Suprapubic skin (tissue), 4 donors: ENCODE measurements around the gene P2RY8. TPM values are rescaled to one million over a fixed set of nuclear protein-coding genes. Genes with fewer than 3 reads are reported as not detected.
A peak's percentile ranks its signal among the peaks of the same experiment; 100 is the strongest.
"Not testable (repeated sequence)": the region's sequence is repeated elsewhere in the genome, so short reads cannot be mapped to it uniquely, and the experiment has no call there.

Source experiments
- DNase-seq, 2 donors: peaks; one replicate each; pipeline ENCODE4 v3.0.0-alpha.2; 2019; ENCODE audit warnings: low spot score in 2 of 2
- H3K27ac ChIP-seq: fragments of 200-600 bp; sonication (generic); one replicate; pipeline ENCODE4 v1.5.1; 2019
- H3K27me3 ChIP-seq: fragments of 200-600 bp; sonication (generic); one replicate; pipeline ENCODE4 v1.5.1; 2019
- H3K36me3 ChIP-seq: fragments of 200-600 bp; sonication (generic); one replicate; pipeline ENCODE4 v1.5.1; 2019
- H3K4me1 ChIP-seq: fragments of 200-600 bp; sonication (generic); one replicate; pipeline ENCODE4 v1.5.1; 2019
- H3K4me3 ChIP-seq: fragments of 200-600 bp; sonication (generic); one replicate; pipeline ENCODE4 v1.5.1; 2019; ENCODE audit warnings: mild to moderate bottlenecking
- H3K9me3 ChIP-seq: fragments of 200-600 bp; sonication (generic); one replicate; pipeline ENCODE4 v1.5.1; 2019
- EP300 ChIP-seq: sonication (generic); formaldehyde crosslinking; IDR thresholded peaks from one replicate; pipeline ENCODE4 v1.6.1; 2017; ENCODE audit warnings: antibody characterized with exemption
- POLR2A ChIP-seq, 2 donors: fragments of 450-650 bp; IDR thresholded peaks; one replicate each; pipeline ENCODE4 v1.6.1; 2017; ENCODE audit warnings: antibody characterized with exemption in 2 of 2, mild to moderate bottlenecking in 2 of 2, moderate library complexity in 2 of 2
- POLR2AphosphoS5 ChIP-seq, 3 donors: sonication (generic); formaldehyde crosslinking; IDR thresholded peaks; one replicate each; pipeline ENCODE4 v1.6.1; 2017; ENCODE audit warnings: antibody characterized with exemption in 3 of 3
- WGBS: methylation state at CpG from one replicate; pipeline ENCODE4 v1.1.5; 2018; 5-methylcytosine and 5-hydroxymethylcytosine counted together
- total RNA-seq, 4 donors: library from RNA; depleted of rRNA; stranded (reverse); fragments of >200 nt; gene quantifications; one replicate each; pipeline ENCODE4 v1.1.0, GENCODE V29; 2016
- TF ChIP-seq, protein P1 (sequence below), 2 donors: fragments of 200-600 bp in 1 of 2; fragments of 450-650 bp in 1 of 2; sonication (generic) in 1 of 2; IDR thresholded peaks; one replicate each; pipeline ENCODE4 v1.5.1; 2016 to 2019; ENCODE audit warnings: antibody characterized with exemption in 2 of 2, mild to moderate bottlenecking in 1 of 2, moderate library complexity in 1 of 2

Gene P2RY8
- total RNA-seq, 4 donors from 2014 or later: 0.25 TPM; not detected in 3

DNA sequence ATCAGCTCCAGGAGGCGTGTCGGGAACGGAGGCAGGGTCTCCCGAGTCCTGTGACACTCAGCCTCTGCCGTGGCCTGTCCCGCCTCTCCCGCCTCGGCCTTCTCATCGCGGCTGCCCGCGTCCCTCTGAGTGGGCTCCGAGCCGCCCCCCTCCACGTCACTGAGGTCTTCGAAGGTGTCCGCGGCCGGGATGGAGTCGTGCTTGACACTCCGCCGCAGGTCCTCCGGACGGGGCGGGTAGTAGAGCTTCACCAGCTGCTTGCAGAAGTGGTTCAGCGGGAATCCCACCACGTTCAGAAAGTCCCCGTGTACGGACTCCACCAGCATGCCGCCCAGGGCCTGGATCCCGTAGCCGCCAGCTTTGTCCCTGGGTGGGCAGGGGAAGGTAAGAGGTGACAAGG is 109.2 kb downstream of the P2RY8 start:
- Histone ChIP-seq H3K27ac (no peak overlapping the region), H3K27me3 (no peaks in the 10 kb centered on the region), H3K4me3 (no peak overlapping the region), H3K36me3 (peaks cover 35% of the 10 kb centered on the region), H3K9me3 (no peaks in the 10 kb centered on the region), H3K4me1 (no peaks in the 10 kb centered on the region)
- DNase-seq: peak in 1 of 2 donors; percentile 59
- 93% methylated on average over 28 of the region's 32 CpGs for WGBS
- no peak for TF ChIP-seq EP300
- TF ChIP-seq POLR2A (IDR thresholded peaks at IDR 0.05): no peak
- TF ChIP-seq, protein P1, sequence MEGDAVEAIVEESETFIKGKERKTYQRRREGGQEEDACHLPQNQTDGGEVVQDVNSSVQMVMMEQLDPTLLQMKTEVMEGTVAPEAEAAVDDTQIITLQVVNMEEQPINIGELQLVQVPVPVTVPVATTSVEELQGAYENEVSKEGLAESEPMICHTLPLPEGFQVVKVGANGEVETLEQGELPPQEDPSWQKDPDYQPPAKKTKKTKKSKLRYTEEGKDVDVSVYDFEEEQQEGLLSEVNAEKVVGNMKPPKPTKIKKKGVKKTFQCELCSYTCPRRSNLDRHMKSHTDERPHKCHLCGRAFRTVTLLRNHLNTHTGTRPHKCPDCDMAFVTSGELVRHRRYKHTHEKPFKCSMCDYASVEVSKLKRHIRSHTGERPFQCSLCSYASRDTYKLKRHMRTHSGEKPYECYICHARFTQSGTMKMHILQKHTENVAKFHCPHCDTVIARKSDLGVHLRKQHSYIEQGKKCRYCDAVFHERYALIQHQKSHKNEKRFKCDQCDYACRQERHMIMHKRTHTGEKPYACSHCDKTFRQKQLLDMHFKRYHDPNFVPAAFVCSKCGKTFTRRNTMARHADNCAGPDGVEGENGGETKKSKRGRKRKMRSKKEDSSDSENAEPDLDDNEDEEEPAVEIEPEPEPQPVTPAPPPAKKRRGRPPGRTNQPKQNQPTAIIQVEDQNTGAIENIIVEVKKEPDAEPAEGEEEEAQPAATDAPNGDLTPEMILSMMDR (IDR thresholded peaks at IDR 0.05): no peak
- TF ChIP-seq POLR2AphosphoS5 (IDR thresholded peaks at IDR 0.05): no peak

DNA sequence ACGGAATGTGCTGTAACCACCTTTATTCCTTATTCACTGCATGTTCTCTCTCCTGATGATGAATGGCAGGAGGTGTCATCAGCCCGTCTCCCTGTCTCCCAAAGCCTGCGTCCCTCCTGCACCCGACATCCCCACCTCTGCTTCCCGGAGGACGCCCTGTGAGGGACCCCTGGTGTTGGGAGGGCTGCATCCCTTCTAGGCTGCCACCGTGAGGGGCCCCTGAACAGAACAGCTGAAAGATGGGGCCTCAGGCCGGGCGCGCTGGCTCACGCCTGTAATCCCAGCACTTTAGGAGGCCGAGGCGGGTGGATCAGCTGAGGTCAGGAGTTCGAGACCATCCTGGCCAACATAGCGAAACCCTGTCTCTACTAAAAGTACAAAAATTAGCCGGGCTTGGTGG is 110.7 kb downstream of the P2RY8 start:
- H3K4me3 ChIP-seq, H3K27me3 ChIP-seq, H3K27ac ChIP-seq, H3K4me1 ChIP-seq, H3K9me3 ChIP-seq: not testable (repeated sequence)
- H3K36me3 ChIP-seq: peaks cover 41% of the 10 kb centered on the region
- WGBS: 88% methylated on average over 11 of the region's 16 CpGs
- peak in 1 of 2 donors; percentile 56 for DNase-seq

DNA sequence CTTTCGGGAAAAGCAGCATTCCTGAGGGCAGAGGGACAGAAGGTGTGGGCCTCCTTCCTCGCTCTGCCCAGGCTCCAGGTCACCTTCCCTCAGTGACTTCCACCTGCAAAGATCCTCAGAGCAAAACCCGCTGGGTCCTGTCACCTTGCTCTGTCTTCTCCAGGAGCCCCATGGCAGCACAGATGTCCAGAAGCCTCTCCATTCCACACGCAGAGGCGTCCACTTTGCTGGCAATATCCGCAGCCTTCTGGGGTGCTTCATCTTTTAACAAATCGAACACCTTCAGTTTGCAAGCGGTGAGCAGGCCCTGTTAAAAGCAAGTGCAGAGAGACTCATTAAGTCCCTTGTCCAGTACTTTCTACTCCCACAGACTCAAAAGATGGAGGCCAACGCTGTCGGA is 111.6 kb downstream of the P2RY8 start:
- Histone ChIP-seq H3K9me3 (no peaks in the 10 kb centered on the region), H3K27me3 (no peaks in the 10 kb centered on the region), H3K4me1 (no peaks in the 10 kb centered on the region), H3K27ac (no peak overlapping the region), H3K4me3 (no peak overlapping the region), H3K36me3 (peaks cover 48% of the 10 kb centered on the region)
- WGBS: 77% methylated on average over 10 of the region's 10 CpGs
- peak in 1 of 2 donors; percentile 22 for DNase-seq
- no peak for TF ChIP-seq POLR2AphosphoS5 (IDR thresholded peaks at IDR 0.05)
- TF ChIP-seq POLR2A (IDR thresholded peaks at IDR 0.05): no peak
- TF ChIP-seq, protein P1 (IDR thresholded peaks at IDR 0.05): no peak
- TF ChIP-seq EP300: no peak

DNA sequence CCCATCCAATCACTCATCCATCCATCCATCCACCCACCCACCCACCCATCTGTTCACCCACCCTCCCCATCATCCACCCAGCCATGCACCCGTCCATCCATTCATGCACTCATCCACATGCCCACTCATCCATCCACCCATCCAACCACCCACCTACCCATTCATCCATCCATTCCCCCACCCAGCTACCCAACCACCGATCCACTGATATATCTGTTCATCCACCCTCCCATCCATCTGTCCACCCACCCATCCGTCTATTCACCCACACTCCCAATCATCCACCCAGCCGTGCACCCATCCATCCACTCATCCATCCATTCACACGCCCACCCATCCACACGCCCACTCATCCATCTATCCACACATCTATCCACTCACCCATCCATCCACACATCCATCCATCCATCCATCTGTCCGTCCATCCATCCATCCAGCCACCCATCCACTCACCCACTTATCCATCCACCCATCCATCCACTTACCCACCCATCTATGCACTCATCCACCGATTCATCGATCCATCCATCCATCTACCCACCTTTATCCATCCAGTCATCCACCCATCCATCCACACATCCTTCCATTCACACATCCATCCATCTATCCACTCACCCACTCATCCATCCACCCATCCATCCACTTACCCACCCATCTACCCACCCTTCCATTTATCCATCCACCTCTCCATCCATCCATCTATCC is 112.7 kb downstream of the P2RY8 start:
- TF ChIP-seq POLR2AphosphoS5 (IDR thresholded peaks at IDR 0.05) (no peak), POLR2A (IDR thresholded peaks at IDR 0.05) (no peak), EP300 (no peak)
- TF ChIP-seq, protein P1 (IDR thresholded peaks at IDR 0.05): no peak
- no peak overlapping the region for H3K4me3 ChIP-seq
- peaks cover 55% of the 10 kb centered on the region for H3K36me3 ChIP-seq
- WGBS: 75% methylated on average over 9 of the region's 9 CpGs
- DNase-seq: peak in 1 of 2 donors; percentile 24
- no peaks in the 10 kb centered on the region for H3K27me3 ChIP-seq
- no peaks in the 10 kb centered on the region for H3K4me1 ChIP-seq
- no peaks in the 10 kb centered on the region for H3K9me3 ChIP-seq
- H3K27ac ChIP-seq: no peak overlapping the region

DNA sequence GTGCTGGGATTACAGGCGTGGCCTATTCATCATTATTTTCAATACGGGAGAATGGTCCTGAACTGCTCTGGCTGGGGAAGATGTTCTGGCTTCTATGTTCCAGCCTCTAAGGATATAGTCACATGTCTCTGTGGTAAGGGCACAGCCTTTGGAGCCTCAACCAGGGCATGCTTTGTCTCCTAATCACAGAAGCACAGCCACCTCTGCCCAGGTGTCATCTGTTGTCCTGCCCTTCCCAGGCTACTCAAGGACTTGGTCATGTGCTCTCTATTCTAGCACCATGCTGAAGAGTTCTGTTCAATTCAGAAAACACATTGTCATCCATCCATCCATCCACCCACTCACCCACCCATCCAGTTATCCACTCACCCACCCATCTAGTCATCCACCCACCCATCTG is 113.8 kb downstream of the P2RY8 start:
- whole genome bisulfite sequencing: no CpG with 5 or more reads among the region's 2 CpGs

More for the DNA sequence above, 113.8 kb downstream of the P2RY8 start:
- H3K9me3 ChIP-seq: no peaks in the 10 kb centered on the region
- H3K27me3 ChIP-seq: no peaks in the 10 kb centered on the region
- no peak overlapping the region for H3K27ac ChIP-seq
- TF ChIP-seq EP300: no peak
- no peak for TF ChIP-seq POLR2A (IDR thresholded peaks at IDR 0.05)
- TF ChIP-seq, protein P1 (IDR thresholded peaks at IDR 0.05): no peak
- no peak for TF ChIP-seq POLR2AphosphoS5 (IDR thresholded peaks at IDR 0.05)
- H3K4me3 ChIP-seq: no peak overlapping the region
- no peaks in the 10 kb centered on the region for H3K4me1 ChIP-seq
- DNase-seq: peak in 1 of 2 donors; percentile 39
- peaks cover 66% of the 10 kb centered on the region for H3K36me3 ChIP-seq
